HCT116 (cell line): ENCODE measurements around the gene PIGM. TPM values are rescaled to one million over a fixed set of nuclear protein-coding genes. Genes with fewer than 3 reads are reported as not detected.

Experiments
- ATAC-seq: fragments of 200-7000 bp; cut with Tn5 transposase; 2 replicates; pipeline ENCODE4 v1.9.1; 2020; ENCODE audit warnings: mild to moderate bottlenecking, moderate library complexity
- BruUV-seq: library from RNA; stranded (reverse); fragments of 400-500 nt; replicated peaks from 2 replicates; lab custom pipeline; 2021; lab: Mats Ljungman, UMichigan
- CTCF ChIA-PET: fragments of 300-600 bp; sonication (Branson Sonifier 250); formaldehyde crosslinking; loops from one replicate; lab custom pipeline; 2021; ENCODE audit warnings: antibody characterized with exemption; lab: Charles Lee
- POLR2A ChIA-PET: fragments of 300-600, 350-600 bp; sonication (Branson Sonifier 250); formaldehyde crosslinking; loops from one replicate; lab custom pipeline; 2021; ENCODE audit warnings: antibody characterized with exemption; lab: Charles Lee
- RAD21 ChIA-PET, 2 experiments: fragments of 300-600 bp; sonication (Branson Sonifier 250); formaldehyde crosslinking; loops; one replicate each; lab custom pipeline; 2023; ENCODE audit warnings: low total read pairs in 2 of 2; ENCODE audit not compliant: uncharacterized antibody in 2 of 2, unreplicated experiment in 2 of 2, low non-redundant PET in 1 of 2; lab: Charles Lee
- DNase-seq: peaks from one replicate; pipeline ENCODE4 v3.0.0-alpha.2; 2010; ENCODE audit warnings: low read depth, low spot score
- H2AFZ ChIP-seq: fragments of 200-600 bp; shearing (Covaris generic), sonication (generic); 2 replicates; pipeline ENCODE4 v1.6.1; 2017; ENCODE audit warnings: low read depth, mixed run types, mixed read lengths, antibody characterized with exemption, low read length; ENCODE audit not compliant: poor library complexity, severe bottlenecking
- H3K27ac ChIP-seq: 2 replicates; pipeline ENCODE4 v1.5.1; 2012; ENCODE audit warnings: low read depth, low read length
- H3K27me3 ChIP-seq: fragments of 200-600 bp; sonication (generic); 2 replicates; pipeline ENCODE4 v1.6.1; 2016; ENCODE audit warnings: mixed run types, low read length, mixed read lengths; ENCODE audit not compliant: insufficient read depth
- H3K36me3 ChIP-seq, 2 experiments: fragments of 200-500 bp in 1 of 2; fragments of 200-600 bp in 1 of 2; sonication (Bioruptor generic) in 1 of 2; sonication (generic) in 1 of 2; 2 replicates each; pipeline versions ENCODE4 v1.5.1 to v1.6.1; 2014 to 2016; ENCODE audit warnings: low read length in 2 of 2, inconsistent platforms in 1 of 2, mixed read lengths in 1 of 2, mixed run types in 1 of 2; ENCODE audit not compliant: insufficient read depth in 2 of 2, control insufficient read depth in 1 of 2
- H3K4me1 ChIP-seq, 2 experiments: fragments of 200-600 bp in 1 of 2; sonication (generic) in 1 of 2; 2 replicates each; pipeline versions ENCODE4 v1.5.1 to v1.6.1; 2012 to 2017; ENCODE audit warnings: low read length in 2 of 2, inconsistent platforms in 1 of 2, mild to moderate bottlenecking in 1 of 2, mixed read lengths in 1 of 2, mixed run types in 1 of 2, moderate library complexity in 1 of 2; ENCODE audit not compliant: insufficient read depth in 2 of 2, control insufficient read depth in 1 of 2
- H3K4me2 ChIP-seq: fragments of 200-600 bp; sonication (generic); 2 replicates; pipeline ENCODE4 v1.6.1; 2017; ENCODE audit warnings: mixed run types, low read length, mixed read lengths
- H3K4me3 ChIP-seq, 2 experiments: fragments of 200-600 bp in 1 of 2; sonication (generic) in 1 of 2; replicated peaks in 1 of 2; 2 replicates each; pipeline ENCODE4 v1.5.1; 2011 to 2016; ENCODE audit warnings: low read length in 2 of 2, control low read depth in 1 of 2, low read depth in 1 of 2, mild to moderate bottlenecking in 1 of 2, mixed read lengths in 1 of 2, mixed run types in 1 of 2
- H3K79me2 ChIP-seq: fragments of 200-600 bp; sonication (generic); 2 replicates; pipeline ENCODE4 v1.6.1; 2017; ENCODE audit warnings: mild to moderate bottlenecking, mixed run types, low read length, moderate library complexity, mixed read lengths; ENCODE audit not compliant: insufficient read depth
- H3K9ac ChIP-seq: fragments of 200-600 bp; sonication (generic); 2 replicates; pipeline ENCODE4 v1.6.1; 2016; ENCODE audit warnings: low read length, mixed read lengths
- H3K9me2 ChIP-seq: fragments of 200-600 bp; sonication (generic), shearing (Covaris generic); 2 replicates; pipeline ENCODE4 v1.6.1; 2017; ENCODE audit warnings: mixed run types, mild to moderate bottlenecking, moderate library complexity; ENCODE audit not compliant: insufficient read depth
- H3K9me3 ChIP-seq, 2 experiments: fragments of 200-500 bp in 1 of 2; fragments of 200-600 bp in 1 of 2; sonication (Bioruptor generic) in 1 of 2; sonication (generic) in 1 of 2; 2 replicates each; pipeline ENCODE4 v1.6.1; 2014 to 2017; ENCODE audit warnings: low read length in 2 of 2, mixed read lengths in 2 of 2, inconsistent platforms in 1 of 2, low read depth in 1 of 2, mild to moderate bottlenecking in 1 of 2, mixed run types in 1 of 2, moderate library complexity in 1 of 2; ENCODE audit not compliant: control insufficient read depth in 1 of 2, insufficient read depth in 1 of 2
- H4K20me1 ChIP-seq: fragments of 200-600 bp; sonication (generic), shearing (Covaris generic); 2 replicates; pipeline ENCODE4 v1.6.1; 2017; ENCODE audit warnings: mixed run types, mild to moderate bottlenecking, moderate library complexity; ENCODE audit not compliant: insufficient read depth
- JUND ChIP-seq: IDR thresholded peaks from 2 replicates; pipeline ENCODE4 v1.6.1; 2012
- TCF7L2 ChIP-seq: IDR thresholded peaks from 2 replicates; pipeline ENCODE4 v1.7.0; 2011; ENCODE audit warnings: borderline replicate concordance, inconsistent platforms; ENCODE audit not compliant: insufficient read depth, insufficient read length; ENCODE audit errors: extremely low read depth
- intact Hi-C: fragments of 100-400 bp; cut with micrococcal nuclease; formaldehyde crosslinking; loops from 2 replicates; pipeline ENCODE4 v1.10.0; 2022
- total RNA-seq: library from RNA; stranded (reverse); gene quantifications from one replicate; pipeline ENCODE4 v1.2.1, GENCODE V29; 2021; ENCODE audit not compliant: unreplicated experiment
- TF ChIP-seq, protein P1 (sequence below): IDR thresholded peaks from 2 replicates; pipeline ENCODE4 v1.6.1; 2012; ENCODE audit warnings: low read depth

The PIGM gene
- total RNA-seq, 1 experiment from 2014 or later, result 4.1 TPM

DNA sequence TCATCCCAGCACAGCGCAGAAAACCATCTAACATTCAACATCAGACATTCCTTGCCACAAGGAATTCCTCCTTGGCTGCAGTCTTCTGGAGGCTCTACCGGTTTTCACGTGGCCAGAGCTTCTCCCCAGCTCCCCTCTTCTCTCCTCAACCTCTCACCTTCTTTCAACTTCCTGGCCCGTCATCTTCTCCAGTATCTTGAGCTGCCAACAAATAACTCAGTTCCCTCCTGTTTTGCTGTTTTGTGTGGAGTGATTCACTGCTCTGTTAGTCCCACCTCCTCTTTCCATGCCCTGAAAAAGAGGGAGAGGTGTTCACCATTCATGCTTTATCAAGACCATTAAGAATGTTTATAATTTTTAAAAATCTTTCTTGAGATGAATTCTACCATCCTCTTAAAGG, 32.6 kb downstream of the PIGM start:
- TF ChIP-seq, protein P1, sequence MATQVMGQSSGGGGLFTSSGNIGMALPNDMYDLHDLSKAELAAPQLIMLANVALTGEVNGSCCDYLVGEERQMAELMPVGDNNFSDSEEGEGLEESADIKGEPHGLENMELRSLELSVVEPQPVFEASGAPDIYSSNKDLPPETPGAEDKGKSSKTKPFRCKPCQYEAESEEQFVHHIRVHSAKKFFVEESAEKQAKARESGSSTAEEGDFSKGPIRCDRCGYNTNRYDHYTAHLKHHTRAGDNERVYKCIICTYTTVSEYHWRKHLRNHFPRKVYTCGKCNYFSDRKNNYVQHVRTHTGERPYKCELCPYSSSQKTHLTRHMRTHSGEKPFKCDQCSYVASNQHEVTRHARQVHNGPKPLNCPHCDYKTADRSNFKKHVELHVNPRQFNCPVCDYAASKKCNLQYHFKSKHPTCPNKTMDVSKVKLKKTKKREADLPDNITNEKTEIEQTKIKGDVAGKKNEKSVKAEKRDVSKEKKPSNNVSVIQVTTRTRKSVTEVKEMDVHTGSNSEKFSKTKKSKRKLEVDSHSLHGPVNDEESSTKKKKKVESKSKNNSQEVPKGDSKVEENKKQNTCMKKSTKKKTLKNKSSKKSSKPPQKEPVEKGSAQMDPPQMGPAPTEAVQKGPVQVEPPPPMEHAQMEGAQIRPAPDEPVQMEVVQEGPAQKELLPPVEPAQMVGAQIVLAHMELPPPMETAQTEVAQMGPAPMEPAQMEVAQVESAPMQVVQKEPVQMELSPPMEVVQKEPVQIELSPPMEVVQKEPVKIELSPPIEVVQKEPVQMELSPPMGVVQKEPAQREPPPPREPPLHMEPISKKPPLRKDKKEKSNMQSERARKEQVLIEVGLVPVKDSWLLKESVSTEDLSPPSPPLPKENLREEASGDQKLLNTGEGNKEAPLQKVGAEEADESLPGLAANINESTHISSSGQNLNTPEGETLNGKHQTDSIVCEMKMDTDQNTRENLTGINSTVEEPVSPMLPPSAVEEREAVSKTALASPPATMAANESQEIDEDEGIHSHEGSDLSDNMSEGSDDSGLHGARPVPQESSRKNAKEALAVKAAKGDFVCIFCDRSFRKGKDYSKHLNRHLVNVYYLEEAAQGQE, result no peak
- Histone ChIP-seq H3K36me3 (no peaks in the 10 kb centered on the region), H3K27me3 (no peaks in the 10 kb centered on the region), H2AFZ (no peak overlapping the region), H3K4me3 (no peak overlapping the region), H3K9me2 (peaks cover 2% of the 10 kb centered on the region; the same call in 1 of the 2 replicates), H3K79me2 (no peaks in the 10 kb centered on the region), H3K9me3 (no peaks in the 10 kb centered on the region), H3K4me1 (peaks cover 0 to 9% of the 10 kb centered on the region in 2 experiments; a peak in 2 of 4 replicates), H3K9ac (no peak overlapping the region), H3K27ac (no peak overlapping the region), H3K4me2 (no peak overlapping the region), H4K20me1 (no peaks in the 10 kb centered on the region)
- ChIA-PET CTCF (interaction anchor here (1.0 to 2.2 kb wide), 2 partner anchors 8 to 53 kb away, joined by 3 to 15 read pairs; partner anchors contain the start of gene IGSF9), POLR2A (no interaction called here), RAD21 (no interaction called here)
- no TSS peak for BruUV-seq
- no peak for DNase-seq
- intact Hi-C loops, result no loop called here
- ATAC-seq, result no peak

DNA sequence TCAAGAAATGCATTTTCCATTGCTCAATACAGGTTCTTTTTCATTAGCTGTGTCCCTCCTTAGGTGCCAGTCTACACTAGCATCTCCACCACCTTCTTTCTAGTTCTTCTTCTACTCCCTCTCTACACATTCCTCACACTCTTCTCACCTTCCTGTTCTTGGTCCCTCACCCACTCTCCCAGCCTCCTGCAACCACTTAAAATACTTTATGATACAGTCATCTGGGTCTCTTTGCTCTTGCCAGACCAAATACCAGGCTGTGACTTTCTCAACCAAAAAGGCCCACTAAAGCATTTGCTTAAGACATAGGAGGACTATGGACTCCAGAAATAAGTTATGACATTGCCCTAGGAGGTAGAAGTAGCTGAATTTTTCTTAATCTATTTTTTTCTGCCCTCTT, 35.1 kb downstream of the PIGM start:
- DNase-seq (no peak), ATAC-seq (peak; percentile 50)
- no peaks in the 10 kb centered on the region for H3K27me3 ChIP-seq
- no peaks in the 10 kb centered on the region for H4K20me1 ChIP-seq
- H3K27ac ChIP-seq, result no peak overlapping the region
- intact Hi-C loops, result no loop called here
- CTCF ChIA-PET, result interaction anchor here (1.6 kb wide), 1 partner anchor 9 kb away, joined by 3 read pairs; no protein-coding TSS in a partner anchor
- peaks cover 2% of the 10 kb centered on the region; the same call in 1 of the 2 replicates for H3K9me2 ChIP-seq
- no peak overlapping the region for H3K9ac ChIP-seq
- RAD21 ChIA-PET, result no interaction called here
- peak overlapping the region; percentile 27 for H3K4me2 ChIP-seq
- POLR2A ChIA-PET, result no interaction called here
- no peaks in the 10 kb centered on the region for H3K79me2 ChIP-seq
- no peak overlapping the region for H2AFZ ChIP-seq
- H3K9me3 ChIP-seq, result no peaks in the 10 kb centered on the region
- no peaks in the 10 kb centered on the region for H3K36me3 ChIP-seq
- H3K4me1 ChIP-seq, result peaks cover 0 to 10% of the 10 kb centered on the region in 2 experiments; a peak in 2 of 4 replicates
- TF ChIP-seq TCF7L2 (no peak), JUND (peak; percentile 31; the same call in 1 of the 2 replicates)
- H3K4me3 ChIP-seq, result no peak overlapping the region
- no TSS peak for BruUV-seq
